22Rv1 (cell line): ENCODE results near the gene MRPL19.

Experiments used
- ZFX ChIP-seq: fragments of 450-650 bp; IDR thresholded peaks from 2 replicates; pipeline ENCODE4 v1.6.1; 2017; ENCODE audit warnings: antibody characterized with exemption, borderline replicate concordance
- TF ChIP-seq, protein P1 (sequence below): fragments of 450-650 bp; IDR thresholded peaks from 2 replicates; pipeline ENCODE4 v1.5.1; 2017; ENCODE audit warnings: mild to moderate bottlenecking

DNA sequence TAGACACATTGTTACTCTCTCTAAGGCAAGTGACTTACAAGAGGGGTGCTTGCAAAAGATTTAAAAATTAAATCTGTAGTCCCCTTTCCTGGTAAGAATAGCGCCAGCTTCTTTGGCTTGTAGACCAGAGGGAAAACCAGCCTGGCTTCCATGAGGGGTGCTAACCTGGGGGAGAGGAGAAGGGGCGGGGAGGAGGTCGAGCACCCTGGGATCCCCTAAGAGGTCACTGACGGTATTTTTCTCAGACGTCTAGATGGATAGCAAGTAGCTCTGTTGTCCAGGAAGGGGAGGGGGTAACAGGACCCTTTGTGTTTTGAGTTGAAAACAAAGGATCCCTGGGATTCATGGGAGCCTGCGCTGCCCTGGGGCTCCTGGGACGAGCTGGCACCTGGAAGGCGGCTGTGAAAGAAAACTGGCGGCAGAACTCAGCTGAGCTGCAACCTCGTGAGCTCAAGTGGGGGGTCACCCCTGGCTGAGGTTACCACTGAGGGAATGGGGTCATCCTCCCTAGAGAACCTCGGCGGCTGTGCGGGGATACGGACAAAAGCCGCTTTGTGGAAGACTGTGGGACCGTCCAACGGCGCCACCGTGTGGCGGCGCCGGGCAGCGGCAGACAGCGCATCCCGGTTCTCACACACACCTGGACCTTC lies 37.8 kb upstream of the MRPL19 start:
- TF ChIP-seq, protein P1, sequence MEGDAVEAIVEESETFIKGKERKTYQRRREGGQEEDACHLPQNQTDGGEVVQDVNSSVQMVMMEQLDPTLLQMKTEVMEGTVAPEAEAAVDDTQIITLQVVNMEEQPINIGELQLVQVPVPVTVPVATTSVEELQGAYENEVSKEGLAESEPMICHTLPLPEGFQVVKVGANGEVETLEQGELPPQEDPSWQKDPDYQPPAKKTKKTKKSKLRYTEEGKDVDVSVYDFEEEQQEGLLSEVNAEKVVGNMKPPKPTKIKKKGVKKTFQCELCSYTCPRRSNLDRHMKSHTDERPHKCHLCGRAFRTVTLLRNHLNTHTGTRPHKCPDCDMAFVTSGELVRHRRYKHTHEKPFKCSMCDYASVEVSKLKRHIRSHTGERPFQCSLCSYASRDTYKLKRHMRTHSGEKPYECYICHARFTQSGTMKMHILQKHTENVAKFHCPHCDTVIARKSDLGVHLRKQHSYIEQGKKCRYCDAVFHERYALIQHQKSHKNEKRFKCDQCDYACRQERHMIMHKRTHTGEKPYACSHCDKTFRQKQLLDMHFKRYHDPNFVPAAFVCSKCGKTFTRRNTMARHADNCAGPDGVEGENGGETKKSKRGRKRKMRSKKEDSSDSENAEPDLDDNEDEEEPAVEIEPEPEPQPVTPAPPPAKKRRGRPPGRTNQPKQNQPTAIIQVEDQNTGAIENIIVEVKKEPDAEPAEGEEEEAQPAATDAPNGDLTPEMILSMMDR: peak; percentile 97
- TF ChIP-seq ZFX: no peak
